GM18511 (cell line): Measurements from ENCODE around the gene PRF1.
"Not testable (repeated sequence)": the region's sequence is repeated elsewhere in the genome, so short reads cannot be mapped to it uniquely, and the experiment has no call there.

ENCODE experiments used
- ATAC-seq: cut with Tn5 transposase; IDR thresholded peaks from one replicate; pipeline ENCODE4 v1.9.1; 2021; ENCODE audit warnings: mild to moderate bottlenecking, moderate library complexity; ENCODE audit not compliant: unreplicated experiment

Gene PRF1

DNA sequence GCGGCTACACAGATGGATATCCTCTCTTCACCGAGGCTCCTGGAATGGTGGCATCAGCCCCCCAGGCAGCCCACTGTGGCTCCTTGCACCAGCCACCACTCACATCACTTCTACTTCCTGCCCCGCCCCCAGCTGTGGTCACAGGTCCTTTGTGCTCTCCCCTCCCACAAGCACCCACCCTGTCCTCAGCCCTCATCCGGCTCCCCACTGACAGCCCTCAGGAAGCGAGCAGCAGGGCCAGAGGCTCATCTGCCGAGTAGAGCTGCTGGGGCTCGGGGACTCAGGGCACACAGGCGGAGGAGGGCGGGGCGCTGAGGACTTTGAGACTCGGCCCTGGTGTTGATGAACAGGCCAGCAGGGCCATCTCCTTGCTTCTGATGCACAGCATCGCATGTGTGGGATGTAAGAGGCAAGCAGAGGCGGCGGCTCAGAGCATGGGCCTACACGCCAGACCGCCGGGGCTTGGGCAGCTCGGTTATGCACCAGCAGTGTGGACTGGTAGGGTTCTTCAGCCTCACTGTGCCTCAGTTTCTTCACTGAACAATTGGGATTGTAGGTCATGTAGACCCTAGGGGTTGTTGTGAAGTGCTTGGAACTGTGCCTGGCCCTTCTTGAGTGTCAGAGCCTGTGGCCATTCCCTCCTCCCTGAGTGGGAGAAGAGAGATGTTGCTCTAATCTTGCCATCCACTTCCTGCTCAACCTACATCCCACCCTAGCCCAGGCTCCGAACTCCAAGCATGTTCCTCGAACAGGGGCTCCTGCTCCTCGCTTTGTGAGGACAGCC is at the start of gene PRF1:
PRF1 (minus strand) TSS at position 77 of the 784 bp plus-strand sequence. CDS start 1,839 bp downstream, outside the sequence.
- ATAC-seq: no peak

DNA sequence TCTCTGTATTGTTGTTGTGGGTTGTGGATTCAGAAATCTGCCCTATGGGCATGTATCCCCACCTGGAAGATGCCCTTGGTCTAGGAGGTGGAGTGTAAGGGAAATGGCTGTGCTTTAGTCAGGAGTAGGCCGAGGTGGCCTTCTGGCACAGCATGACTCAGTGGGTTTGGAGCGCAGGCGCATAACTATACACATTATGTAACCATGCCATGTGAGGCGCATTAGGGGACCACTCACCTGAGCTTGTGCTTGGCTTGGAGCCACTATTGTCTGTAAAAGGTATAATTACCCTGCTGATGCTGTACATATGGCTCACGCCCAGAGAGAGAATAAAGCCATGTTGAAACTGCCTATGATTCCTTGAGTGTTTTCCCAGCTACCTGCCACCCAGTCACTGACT is 49.1 kb upstream of the PRF1 start:
- ATAC-seq: no peak

DNA sequence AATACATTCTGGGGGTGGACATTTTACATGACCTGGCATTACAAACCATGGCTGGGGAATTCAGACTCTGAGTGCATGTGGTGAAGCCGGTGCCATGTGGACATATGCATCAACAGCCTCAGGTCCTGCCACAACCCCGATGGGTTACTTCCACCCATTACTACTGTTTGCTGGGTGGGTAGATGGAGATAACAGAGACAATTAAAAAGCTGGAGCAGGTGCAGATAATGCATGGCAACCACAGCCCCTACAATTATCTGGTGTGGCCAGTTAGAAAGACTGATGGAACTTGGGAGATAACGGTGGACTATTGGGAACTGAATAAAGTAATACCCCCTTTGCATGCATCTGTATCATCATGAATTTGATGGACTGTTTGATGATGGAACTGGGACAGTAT is 48.2 kb upstream of the PRF1 start:
- ATAC-seq: no peak

DNA sequence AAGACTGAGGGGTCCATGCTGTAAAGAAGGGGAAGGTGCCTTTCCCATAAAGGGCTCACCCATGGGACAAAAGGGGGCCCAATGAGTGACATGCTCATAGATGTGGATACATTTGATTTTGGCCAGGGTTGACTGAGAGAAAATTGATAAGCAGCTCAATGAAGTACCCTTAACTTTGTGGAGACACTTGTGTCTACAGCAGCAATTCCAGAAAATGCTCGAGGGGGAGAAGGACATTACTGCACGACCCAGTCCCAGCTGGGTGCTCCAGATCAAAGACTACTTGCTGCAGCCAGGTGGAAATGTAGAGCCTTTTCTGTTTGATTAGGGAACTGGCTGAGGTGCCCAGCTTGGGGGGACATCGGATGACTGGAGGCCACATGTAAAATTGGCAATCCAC is 47.6 kb upstream of the PRF1 start:
- no peak for ATAC-seq

DNA sequence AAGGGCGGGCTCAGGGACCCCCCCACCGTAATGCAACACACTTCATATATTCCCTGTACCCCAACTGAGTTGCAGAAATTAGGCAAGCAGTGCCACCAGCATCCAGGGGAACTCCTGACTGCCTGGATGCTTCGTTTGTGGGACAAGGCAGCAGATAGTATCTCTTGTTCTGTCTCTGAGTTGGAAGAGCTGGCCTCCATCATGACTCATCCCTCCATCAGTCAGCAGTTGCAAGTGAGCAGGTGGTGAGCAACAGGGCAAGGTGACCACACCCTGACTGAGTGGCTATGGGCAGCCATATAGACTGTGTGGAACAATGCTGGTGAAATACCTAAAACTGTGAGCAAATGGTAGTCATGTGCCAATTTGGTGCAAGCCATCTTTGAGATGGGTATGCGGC is 47.0 kb upstream of the PRF1 start:
- no peak for ATAC-seq

DNA sequence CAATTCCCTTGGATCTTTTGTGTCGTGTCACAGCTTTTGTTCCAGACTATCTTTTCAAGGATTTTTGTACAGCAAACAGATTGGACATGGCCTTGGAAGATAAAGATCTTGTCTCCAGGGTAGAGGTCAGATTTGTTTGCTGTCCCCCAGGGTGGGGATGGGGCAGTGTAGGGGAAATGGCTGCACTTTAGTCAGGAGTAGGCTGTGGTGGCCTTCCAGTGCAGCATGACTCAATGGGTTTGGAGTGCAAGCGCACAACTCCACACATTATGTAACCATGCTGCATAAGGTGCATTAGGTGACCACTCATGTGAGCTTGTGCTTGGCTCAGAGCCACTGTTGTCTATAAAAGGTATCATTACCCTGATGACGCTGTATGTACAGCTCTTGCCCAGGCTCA is 45.9 kb upstream of the PRF1 start:
- ATAC-seq: no peak

DNA sequence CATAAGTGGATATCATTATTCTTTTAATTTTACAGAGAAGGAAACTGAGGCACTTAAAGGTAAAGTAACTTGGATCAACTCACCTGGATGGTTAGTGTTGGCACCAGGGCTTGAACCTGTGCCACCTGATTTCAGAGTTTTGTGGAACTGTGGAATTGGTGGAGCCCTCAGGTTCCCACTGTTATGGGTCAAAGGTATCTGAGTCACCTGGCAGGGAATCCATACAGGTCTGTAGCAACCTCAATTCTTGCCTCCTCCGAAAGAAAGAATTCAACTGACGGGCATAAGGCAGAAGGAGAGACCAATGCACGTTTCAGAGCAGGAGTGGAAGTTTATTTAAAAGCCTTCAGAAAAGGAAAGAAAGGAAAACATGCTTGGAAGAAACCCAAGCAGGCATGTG is 44.5 kb upstream of the PRF1 start:
- ATAC-seq: no peak

DNA sequence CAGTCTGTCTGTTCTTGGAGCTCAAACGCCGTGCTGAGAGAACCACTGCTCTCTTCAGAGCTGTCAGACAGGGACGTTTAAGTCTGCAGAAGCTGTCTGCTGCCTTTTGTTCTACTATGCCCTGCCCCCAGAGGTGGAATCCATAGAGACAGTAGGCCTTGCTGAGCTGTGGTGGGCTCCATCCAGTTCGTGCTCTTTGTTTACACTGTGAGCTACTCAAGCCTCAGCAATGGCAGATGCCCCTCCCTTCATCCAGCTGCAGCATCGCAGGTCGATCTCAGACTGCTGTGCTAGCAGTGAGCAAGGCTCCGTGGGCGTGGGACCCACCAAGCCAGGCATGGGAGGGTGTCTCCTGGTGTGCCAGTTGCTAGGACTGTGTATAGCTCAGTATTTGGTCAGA is 42.4 kb upstream of the PRF1 start:
- not testable (repeated sequence) for ATAC-seq

DNA sequence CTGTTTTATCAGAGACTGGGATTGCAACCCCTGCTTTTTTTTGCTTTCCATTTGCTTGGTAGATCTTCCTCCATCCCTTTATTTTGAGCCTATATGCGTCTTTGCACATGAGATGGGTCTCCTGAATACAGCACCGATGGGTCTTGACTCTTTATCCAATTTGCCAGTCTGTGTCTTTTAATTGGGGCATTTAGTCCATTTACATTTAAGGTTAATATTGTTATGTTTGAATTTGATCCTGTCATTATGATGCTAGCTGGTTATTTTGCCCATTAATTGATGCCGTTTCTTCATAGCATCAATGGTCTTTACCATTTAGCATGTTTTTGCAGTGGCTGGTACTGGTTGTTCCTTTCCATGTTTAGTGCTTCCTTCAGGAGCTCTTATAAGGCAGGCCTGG is 40.7 kb upstream of the PRF1 start:
- not testable (repeated sequence) for ATAC-seq

DNA sequence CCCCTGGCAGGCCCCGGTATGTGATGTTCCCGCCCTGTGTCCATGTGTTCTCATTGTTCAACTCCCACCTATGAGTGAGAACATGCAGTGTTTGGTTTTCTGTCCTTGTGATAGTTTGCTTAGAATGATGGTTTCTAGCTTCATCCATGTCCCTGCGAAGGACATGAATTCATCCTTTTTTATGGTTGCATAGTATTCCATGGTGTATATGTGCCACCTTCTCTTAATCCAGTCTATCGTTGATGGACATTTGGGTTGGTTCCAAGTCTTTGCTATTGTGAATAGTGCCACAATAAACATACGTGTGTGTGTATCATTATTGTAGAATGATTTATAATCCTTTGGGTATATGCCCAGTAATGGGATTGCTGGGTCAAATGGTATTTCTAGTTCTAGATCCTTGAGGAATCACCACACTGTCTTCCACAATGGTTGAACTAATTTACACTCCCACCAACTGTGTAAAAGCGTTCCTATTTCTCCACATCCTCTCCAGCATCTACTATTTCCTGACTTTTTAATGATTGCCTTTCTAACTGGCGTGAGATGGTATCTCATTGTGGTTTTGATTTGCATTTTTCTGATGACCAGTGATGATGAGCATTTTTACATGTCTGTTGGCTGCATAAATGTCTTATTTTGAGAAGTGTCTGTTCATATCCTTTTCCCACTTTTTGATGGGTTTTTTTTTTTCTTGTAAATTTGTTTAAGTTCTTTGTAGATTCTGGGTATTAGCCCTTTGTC is 37.3 kb upstream of the PRF1 start:
- not testable (repeated sequence) for ATAC-seq

DNA sequence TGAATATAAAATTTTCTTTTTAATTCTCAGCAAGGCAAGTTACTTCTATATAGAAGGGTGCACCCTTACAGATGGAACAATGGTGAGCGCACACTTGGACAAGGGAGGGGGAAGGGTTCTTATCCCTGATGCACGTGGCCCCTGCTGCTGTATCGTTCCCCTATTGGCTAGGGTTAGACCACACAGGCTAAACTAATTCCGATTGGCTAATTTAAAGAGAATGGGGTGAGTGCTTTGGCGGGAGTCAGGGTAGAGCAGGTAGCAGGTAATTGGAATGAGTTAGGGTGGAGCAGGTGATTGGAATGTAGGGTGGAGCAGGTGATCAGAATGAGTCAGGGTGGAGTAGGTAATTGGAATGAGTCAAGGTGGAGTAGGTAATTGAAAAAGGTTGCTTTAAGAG is 32.0 kb upstream of the PRF1 start:
- ATAC-seq: not testable (repeated sequence)

DNA sequence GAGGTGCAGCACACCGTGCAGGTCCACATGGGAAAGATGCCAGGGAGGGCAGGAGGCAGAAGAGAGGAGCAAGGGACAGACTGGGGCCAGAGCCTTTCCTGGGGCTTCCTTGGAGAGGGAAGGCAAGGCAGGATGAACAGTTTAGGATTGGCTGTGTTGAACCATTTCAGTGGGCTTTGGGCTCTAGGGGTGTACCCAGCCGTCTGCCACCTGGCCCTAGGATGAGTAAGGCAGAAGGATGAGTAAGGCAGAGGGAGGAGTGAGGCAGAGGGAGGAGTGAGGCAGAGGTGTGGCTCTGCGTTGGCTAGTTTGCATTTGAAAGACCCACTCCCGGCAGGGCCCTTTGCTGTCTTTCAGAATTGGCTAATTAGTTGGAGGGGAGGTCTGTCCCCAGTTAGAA is 31.5 kb upstream of the PRF1 start:
- ATAC-seq: no peak

DNA sequence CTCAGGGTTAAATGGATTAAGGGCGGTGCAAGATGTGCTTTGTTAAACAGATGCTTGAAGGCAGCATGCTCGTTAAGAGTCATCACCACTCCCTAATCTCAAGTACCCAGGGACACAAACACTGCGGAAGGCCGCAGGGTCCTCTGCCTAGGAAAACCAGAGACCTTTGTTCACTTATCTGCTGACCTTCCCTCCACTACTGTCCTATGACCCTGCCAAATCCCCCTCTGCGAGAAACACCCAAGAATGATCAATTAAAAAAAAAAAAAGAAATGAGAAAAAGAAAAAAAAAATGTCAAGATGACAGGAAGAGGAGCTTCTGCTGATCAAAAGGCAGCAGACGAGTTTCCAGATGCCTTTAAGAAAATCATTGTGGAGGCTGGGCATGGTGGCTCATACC is 29.2 kb upstream of the PRF1 start:
- ATAC-seq: not testable (repeated sequence)

DNA sequence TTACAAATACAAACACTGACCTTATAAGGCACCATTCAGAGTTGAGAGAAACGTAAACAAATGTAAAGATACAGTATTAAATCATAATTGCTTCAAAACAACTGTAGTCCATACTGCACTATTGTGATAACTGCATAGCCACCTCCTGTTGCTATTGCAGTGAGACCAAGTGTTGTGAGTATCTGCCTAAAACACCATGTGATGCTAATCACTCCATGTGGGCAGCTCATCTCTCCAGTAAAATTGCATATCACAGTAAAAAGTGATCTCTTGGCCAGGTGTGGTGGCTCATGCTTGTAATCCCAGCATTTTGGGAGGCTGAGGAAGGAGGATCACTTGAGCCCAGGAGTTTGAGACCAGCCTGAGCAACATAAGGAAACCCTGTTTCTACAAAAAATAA is 26.8 kb upstream of the PRF1 start:
- ATAC-seq: no peak

DNA sequence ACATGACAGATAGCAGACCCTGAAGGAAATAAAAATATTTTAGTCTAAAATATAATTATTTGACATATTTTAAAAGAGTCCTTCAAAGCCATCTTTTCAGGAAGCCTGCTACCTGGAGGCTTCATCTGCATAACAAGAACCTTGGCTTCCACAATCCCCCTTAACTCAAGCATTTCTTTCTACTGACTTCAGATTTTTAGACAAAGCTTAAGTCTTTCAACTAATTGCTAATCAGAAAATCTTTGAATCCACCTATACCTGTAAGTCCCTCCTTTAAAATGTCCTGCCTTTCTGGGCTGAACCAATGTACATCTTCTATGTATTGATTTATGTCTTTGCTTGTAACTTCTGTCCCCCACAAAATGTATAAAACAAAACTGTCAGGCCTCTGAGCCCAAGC is 23.5 kb upstream of the PRF1 start:
- ATAC-seq: no peak

DNA sequence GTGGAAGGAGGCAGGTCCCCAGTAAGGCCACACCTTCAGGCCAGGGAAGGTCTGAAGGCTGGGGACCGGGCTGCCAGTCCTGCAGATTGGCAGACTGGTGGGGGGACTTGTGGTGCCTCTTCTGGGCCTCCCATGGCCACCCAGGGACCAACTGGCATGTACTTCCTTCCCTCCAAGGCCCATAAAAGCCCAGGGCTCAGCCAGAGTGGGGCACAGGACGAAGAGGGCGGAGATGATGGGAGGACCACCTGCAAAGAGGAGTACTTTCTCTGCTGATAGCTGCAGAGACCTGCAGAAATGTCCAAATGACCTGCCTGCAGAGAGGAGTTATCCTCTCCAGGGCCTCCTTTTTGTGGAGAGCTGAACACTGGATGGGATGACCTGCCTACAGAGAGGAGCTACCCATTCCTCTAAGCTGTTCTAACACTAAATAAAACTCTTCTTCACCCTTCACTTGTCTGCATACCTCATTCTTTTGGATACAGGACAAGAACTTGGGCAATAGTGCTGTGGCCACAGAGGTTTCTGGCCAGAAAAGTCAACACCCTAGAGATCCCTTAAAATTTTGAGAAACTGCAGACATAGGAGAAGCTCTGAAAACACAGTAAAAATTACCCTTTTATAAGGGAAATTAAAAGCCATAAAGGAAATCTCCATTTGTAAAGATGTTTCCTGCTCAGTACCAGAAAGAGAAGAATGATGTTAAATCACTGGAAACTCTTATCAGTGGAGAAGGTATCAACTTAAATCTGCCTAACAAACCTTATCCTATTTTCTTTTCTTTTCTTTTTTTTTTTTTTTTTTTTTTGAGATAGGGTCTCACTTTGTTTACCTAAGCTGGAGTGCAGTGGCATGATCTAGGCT is 20.7 kb upstream of the PRF1 start:
- no peak for ATAC-seq

DNA sequence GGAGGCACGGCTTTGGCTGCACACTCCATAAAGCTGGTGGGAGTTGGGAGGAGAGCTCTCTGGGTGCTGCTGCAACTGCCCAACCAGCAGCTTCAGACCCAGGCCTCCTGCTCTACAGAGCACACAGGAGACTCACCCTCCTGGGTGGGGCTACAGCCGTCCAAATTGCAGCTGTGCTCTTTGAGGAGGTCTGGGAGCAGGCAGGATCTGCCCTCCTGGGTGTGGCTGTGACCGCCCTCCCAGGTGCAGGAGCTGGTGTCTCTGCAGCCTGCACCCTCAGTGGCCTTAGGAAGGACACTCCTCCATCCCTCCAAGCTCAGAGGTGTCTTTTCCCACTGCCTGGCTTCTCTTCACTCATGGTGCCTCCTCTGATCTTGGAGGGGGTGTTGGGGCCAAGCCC is 20.0 kb upstream of the PRF1 start:
- no peak for ATAC-seq

DNA sequence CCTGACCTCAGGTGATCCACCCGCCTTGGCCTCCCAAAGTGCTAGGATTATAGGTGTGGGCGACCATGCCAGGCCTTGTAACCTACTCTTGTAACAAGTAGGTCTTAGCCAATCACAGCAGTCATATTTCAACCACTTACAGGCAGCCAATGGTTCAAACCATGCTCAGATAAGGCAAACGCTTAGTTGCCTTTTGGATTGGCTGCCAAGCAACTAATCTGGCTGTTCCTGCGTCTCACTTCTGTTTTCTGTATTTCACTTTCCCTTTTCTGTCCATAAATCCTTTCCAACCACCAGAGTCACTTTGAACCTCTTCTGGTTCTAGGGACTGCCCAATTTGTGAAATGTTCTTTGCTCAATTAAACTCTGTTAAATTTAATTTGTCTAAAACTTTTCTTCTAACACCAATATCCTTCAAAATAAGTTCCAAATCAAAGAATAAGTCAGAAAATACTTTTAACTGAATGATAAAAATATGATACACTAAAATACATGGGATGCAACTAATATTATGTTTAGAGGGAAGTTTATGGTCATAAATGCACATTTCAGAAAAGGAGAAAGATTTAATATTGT is 19.1 kb upstream of the PRF1 start:
- no peak for ATAC-seq

DNA sequence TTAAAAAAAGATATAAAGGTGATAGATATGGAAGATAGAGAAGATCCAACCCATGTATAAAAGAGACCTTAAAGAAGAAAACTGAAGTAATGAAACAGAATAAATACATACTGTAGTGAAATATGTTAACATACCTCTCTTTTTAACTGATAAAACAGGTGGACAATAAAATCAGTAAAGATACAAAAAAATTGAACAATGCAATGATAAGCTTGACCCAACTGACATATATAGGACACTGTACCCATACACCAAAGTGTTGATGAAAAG is 17.4 kb upstream of the PRF1 start:
- ATAC-seq: no peak

DNA sequence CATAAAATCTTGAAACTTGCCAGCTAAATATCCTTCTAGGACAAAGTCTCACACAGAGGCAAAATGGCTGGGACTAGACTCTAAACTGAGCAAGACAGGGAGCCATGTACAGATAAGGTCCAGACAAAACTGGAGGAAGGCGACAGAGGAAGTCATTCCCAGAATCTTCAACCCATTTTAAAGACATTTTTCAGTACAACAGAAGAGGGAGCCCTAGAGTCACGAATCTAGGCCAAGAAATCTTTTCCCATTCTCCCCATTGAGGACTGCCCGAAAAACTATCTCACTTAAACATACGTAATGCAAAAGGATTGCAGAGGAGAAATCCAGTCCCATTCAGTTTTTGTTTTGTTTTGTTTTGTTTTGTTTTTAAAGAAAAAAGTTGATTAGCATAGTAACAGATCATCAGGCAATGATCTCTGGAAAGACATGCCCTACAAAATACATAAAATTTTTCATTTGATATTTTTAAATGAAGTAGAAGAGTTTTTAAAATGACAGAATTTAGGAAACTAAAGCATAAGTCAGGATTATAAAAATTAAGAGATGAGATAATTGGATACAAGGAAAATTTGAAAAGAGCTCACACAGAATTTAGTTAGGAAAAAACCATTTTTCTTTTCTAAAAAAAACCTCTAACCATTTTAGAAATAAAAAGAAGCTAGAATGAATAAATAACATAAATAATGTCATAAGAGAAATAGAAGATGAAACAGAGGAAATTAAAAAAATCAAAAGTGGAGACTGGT is 16.9 kb upstream of the PRF1 start:
- ATAC-seq: no peak

DNA sequence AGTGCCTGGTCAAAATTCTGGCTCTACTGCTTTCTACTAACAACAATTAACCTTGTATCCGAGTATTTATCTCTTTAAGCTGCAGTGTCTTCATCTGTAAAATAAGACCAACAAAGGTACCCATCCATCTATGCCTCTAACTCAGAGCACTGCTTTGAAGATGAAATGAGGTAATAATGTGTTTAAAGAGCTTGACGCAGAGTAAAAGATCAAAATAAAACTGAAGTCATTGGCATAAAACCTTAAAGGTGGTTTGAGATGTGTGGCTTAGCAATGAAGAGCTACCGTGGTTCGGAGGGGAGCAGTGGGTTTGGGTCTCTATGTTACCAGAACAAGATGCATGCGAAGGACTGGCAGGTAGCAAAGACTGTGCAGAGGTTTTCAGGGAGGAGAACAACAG is 16.1 kb upstream of the PRF1 start:
- no peak for ATAC-seq
